IPS-NIHi11 (cell line): ENCODE measurements around the gene SIN3B.
"Not testable (repeated sequence)": the region's sequence is repeated elsewhere in the genome, so short reads cannot be mapped to it uniquely, and the experiment has no call there.

Experiments used
- DNase-seq: peaks from one replicate; pipeline ENCODE4 v3.0.0; 2012; ENCODE audit warnings: mixed read lengths, low spot score

SIN3B gene, protein sequence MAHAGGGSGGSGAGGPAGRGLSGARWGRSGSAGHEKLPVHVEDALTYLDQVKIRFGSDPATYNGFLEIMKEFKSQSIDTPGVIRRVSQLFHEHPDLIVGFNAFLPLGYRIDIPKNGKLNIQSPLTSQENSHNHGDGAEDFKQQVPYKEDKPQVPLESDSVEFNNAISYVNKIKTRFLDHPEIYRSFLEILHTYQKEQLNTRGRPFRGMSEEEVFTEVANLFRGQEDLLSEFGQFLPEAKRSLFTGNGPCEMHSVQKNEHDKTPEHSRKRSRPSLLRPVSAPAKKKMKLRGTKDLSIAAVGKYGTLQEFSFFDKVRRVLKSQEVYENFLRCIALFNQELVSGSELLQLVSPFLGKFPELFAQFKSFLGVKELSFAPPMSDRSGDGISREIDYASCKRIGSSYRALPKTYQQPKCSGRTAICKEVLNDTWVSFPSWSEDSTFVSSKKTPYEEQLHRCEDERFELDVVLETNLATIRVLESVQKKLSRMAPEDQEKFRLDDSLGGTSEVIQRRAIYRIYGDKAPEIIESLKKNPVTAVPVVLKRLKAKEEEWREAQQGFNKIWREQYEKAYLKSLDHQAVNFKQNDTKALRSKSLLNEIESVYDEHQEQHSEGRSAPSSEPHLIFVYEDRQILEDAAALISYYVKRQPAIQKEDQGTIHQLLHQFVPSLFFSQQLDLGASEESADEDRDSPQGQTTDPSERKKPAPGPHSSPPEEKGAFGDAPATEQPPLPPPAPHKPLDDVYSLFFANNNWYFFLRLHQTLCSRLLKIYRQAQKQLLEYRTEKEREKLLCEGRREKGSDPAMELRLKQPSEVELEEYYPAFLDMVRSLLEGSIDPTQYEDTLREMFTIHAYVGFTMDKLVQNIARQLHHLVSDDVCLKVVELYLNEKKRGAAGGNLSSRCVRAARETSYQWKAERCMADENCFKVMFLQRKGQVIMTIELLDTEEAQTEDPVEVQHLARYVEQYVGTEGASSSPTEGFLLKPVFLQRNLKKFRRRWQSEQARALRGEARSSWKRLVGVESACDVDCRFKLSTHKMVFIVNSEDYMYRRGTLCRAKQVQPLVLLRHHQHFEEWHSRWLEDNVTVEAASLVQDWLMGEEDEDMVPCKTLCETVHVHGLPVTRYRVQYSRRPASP

DNA sequence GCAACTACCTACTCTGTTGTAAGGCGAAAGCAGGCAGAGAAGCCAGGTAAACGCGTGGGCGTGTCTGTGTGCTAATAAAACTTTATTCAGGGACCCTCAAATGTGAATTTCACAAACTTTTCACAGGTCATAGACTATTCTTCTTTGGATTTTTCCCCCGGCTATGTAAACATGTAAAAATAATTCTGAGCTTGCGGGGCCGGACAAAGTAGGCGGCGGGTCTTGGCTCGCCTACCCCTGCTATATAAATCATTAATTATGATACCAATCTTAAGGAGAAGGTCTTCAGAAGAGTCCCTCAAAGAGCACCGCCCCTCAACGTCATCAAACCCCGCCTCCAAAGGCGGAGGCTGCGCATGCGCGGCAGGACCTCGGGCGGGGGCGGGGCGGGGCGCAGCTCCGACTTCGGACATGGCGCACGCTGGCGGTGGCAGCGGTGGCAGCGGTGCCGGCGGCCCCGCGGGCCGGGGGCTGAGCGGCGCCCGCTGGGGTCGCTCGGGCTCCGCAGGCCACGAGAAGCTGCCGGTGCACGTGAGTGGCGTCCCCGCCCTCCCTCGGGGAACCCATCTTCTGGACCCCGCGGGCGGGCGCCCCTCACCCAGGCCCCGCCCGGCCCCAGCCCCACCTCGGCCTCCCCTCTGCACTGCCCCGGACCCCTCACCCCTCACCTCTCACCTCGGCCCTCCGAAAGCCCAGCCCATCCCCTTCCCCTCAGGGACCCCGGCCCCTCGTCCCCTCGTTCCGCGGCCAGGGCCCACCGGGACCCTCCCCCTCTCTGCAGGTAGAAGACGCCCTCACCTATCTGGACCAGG, at the start of gene SIN3B:
TSS of gene SIN3B (plus strand) at position 389 of the 812 bp plus-strand sequence. CDS start at position 412, 23 bp downstream.
- peak; percentile 96 for DNase-seq

DNA sequence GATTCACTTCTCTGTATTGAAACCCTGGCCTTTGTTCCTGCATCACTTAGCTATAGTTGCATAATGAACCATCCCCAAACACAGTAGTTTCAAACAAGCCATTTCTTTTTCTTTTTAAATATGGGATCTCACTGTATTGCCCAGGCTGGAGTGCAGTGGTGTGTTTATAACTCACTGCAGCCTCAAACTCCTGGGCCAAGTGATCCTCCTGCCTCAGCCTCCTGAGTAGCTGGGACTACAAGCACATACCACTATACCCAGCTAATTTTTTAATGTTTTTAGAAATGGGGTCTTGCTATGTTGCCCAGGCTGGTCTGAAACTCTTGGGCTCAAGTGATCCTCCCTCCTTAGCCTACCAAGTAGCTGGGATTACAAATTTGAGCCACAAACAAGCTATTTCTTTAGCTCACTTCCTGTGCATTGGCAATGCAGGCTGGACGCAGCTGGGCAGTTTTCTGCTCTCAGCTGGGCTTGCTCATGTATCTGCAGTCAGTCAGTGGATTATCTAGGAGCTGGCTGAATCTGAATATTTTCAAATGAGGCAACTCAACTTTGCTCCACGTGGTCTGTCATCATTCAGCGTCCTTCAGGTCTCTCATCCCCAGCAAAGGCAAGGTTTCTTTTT, 49.5 kb upstream of the SIN3B start:
- no peak for DNase-seq

DNA sequence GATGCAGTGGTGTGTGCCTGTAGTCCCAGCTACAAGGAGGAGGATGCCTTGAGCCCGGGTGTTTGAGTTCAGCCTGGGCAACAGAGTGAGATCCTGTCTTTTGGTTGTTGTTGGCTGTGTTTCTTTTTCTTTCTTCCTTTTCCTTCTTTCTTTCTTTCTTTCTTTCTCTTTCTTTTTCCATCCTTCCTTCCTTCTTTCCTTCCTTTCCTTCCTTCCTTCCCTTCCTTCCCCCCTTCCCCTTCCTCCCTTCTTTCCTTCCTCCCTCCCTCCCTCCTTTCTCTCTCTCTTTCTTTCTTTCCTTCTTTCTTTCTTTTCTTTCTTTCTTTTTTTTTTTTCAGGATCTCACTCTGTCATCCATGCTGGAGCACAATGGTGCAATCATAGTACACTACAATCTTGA, 46.5 kb upstream of the SIN3B start:
- DNase-seq: no peak

DNA sequence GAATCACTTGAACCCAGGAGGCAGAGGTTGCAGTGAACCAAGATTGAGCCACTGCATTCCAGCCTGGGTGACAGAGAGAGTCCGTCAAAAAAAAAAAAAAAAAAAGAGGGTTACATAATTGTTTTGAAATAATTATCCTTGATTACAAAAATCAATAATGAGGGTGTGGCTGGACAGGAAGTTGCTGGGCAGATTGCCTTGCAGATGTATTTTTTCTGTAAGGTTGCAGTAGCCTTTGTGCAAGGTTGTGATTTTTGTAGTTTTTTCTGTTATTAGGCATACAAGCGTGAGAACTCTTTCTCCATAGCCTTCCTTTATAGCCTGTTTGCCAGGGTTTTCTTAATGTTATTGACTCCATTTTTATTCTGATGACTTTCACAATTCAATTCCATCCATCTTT, 40.7 kb upstream of the SIN3B start:
- DNase-seq: no peak

DNA sequence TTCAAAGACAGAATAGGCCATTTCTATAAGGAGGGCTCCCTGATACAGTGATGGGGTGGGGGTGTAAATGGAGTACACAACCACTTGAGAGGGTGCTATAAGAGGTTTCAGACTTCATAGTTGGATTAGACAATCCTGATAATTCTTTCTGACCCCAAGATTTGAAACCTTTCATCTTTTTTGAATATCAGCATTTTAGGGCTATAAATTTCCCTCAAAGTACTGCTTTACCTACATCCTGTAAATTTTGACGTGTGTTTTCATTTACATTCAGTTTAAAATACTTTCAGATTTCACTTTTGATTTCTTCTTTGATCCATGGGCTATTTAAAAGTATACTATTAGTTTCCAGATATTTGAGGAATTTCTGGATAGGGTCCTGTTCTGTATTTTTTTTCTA, 40.0 kb upstream of the SIN3B start:
- DNase-seq: no peak

DNA sequence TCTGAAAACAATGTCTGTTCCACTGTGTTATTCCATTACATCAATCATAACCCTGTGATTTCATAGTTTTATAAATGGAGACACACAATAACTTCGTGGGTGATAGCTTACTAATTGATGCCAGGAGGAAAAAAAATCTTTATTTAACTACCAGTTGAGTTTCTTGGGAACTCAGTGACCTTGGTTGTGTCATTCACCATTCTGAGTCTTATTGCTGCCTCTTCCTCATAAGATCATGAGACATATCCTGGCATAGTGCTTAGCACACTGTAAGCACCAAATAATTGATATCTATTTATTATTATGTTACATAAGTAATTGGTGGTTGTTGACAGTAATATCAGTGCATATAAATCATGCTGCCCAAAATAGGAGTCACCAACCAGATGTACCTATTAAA, 39.1 kb upstream of the SIN3B start:
- DNase-seq: no peak

DNA sequence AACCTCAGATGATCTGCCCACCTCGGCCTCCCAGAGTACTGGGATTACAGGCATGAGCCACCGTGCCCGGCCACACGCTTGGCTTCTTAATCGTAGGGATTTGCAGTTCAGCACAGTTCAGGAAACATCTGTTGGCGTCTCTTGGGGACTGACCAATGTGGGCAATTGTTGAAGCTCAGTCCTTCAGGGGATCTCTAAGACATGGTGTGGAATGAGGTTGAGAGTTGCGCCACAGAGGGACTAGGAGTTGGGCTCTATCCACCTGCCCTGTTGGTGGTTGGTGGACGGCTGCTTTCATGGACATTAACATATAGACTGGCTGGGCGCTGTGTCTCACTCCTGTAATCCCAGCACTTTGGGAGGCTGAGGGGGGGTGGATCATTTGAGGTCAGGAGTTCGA, 37.3 kb upstream of the SIN3B start:
- DNase-seq: no peak

DNA sequence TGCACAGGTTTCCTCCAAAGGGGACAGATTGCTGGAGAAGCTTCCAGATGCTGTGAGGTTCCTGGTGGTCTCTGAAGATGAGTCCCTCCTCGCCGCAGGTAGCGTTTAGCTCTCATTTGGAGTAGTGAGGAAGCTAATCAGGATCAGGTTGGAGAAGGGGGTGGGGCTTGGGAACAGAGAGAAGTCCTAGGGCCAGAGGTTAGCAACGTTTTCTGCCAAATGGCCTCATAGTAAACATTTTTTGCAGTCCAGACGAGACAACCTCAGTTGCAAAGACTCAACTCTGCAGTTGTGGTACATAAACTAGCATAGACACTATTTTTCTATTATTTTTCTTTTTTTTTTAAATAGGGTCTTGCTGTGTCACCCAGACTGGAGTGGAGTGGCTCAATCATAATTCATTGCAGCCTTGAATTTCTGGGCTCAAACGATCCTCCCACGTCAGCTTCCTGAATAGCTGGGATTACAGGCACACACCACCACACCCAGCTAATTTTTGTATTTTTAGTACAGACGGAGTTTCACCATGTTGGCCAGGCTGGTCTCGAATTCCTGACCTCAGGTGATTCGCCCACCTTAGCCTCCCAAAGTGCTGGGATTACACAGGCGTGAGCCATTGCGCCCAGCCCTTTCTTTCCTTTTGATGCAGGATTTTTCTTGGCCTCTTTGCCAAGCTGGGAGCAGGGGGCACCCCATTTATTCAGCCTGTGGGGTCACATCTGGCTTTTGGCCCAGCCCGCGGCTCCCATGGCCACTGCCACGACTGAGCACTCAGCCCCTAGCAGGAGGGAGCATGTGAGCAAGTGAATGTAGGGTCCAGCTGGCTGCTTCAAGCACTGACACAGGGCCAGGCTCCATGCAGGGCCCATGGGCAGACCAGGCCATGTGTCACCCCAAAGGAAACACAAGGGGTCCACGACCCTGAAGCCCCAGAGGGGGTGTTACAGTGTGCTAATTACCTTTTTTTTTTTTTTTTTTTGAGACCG, 34.4 kb upstream of the SIN3B start:
- DNase-seq: no peak

DNA sequence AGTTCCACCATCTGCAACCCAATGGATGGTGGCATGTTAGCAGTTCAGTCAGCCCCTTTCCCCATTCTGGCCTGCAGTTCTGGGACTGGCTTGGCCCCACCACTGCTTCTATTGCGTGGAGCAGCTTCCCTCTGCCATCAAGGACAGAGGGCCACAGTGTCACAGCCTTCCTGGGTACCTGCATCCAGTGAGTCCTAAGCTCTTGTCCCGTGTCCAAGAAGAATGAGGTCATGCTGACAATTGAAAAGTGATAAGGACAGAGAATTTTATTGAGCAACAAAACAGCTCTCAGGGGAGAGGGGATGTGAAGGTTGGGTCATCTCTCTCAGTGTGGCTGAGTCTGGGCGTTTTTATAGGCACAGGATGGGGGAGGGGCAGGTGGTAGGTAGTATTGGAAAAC, 33.5 kb upstream of the SIN3B start:
- no peak for DNase-seq

DNA sequence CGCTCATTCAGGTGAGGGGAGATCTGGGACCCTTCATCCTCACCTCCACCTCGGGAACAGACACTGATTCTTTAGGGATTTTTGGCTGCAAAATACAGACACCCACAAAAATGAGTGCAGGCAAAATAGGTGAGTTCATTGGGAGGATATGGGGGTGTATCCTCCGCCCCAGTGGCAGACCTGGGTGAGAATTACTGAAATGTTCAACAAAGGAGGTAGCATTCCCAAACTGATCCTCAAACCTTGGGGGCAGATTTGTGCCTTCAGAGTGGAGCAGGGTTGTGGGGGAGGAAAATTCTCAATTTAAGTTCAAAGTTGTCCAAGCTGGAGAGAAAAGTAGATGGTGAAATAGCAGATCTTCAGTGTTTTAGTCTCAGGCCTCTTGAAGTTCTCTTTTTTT, 31.3 kb upstream of the SIN3B start:
- no peak for DNase-seq

DNA sequence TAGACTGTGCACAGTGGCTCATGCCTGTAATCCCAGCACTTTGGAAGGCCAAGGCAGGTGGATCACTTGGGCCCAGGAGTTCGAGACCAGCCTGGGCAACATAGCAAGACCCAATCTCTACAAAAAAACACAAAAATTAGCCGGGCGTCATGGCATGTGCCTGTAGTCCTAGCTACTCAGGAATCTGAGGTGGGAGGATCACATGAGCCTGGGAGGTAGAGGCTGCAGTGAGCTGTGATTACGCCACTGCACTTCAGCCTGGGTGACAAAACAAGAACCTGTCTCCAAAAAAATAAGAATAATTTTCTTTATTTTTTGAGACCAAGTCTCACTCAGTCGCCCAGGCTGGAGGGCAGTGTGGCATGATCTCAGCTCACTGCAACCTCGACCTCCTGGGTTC, 30.9 kb upstream of the SIN3B start:
- not testable (repeated sequence) for DNase-seq

DNA sequence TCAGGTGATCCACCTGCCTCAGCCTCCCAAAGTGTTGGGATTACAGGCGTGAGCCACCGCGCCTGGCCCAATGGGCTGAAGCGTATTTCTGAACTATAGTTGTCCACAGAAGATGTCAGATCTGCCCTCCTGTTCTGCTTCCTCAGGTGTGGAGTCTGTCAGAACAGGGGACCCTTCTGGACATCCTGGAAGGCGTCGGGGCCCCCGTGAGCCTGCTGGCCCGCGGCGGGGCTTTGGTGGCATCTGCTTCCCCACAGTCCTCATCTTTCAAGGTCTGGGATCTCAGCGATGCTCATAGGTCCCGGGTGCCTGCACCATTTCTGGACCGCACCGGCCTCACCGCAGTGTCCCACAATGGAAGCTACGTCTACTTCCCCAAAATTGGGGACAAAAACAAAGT, 29.5 kb upstream of the SIN3B start:
- DNase-seq: no peak

DNA sequence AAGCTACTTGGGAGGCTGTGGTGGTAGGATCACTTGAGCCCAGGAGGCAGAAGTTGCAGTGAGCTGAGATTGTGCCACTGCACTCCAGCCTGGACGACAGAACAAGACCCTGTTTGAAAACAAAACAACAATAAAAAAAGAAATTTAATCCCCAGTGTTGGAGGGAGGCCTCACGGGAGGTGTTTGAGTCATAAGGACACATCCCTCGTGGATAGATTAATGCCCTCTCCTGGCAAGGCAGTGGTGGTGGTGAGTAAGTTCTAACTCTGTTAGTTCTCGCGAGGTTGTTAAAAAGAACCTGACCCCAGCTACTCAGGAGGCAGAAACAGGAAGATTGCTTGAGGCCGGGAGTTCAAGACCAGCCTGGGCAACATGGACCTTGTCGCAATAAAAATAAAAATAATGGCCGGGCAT, 27.6 kb upstream of the SIN3B start:
- DNase-seq: no peak

DNA sequence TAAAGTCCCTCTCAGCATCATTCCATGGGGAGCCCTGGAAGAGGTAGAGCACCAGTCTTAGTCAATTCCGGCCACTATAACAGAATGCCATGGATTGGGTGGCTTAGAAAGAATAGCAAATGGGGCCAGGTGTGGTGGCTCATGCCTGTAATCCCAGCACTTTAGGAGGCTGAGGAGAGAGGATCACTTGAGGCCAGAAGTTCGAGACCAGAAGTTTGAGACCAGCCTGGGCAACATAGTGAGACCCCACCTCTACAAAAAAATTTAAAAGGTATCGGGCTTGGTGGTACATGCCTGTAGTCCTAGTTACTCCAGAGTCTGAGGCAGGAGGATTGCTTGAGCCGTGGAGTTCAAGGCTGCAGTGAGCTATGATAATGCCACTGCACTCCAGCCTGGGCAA, 25.0 kb upstream of the SIN3B start:
- DNase-seq: no peak

DNA sequence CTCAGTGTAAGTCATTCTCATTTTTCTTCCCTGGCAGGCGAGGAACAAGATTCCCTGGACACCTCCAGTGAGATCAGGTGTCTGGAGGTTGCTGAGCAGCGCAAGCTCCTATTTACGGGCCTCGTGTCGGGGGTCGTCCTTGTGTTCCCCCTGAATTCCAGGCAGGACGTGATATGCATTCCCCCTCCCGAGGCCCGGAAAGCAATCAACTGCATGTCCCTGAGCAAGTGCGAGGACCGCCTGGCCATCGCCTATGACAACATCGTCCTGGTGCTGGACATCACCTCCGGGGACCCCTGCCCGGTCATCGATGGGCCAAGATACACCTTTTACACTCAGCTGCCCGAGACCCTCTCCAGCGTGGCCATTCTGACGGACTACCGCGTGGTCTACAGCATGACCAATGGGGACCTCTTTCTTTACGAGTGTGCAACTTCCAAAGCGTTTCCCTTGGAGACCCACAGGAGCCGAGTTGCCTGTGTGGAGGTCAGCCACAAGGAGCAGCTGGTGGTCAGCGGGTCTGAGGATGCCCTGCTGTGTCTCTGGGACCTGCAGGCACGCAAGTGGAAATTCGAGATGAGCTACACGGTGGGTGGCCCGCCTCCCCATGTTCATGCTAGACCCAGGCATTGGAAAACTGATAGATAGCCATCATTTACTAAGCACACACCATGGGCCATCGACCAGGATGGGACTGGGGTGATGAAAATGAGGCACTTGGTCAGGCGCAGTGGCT, 21.5 kb upstream of the SIN3B start:
- DNase-seq: no peak

DNA sequence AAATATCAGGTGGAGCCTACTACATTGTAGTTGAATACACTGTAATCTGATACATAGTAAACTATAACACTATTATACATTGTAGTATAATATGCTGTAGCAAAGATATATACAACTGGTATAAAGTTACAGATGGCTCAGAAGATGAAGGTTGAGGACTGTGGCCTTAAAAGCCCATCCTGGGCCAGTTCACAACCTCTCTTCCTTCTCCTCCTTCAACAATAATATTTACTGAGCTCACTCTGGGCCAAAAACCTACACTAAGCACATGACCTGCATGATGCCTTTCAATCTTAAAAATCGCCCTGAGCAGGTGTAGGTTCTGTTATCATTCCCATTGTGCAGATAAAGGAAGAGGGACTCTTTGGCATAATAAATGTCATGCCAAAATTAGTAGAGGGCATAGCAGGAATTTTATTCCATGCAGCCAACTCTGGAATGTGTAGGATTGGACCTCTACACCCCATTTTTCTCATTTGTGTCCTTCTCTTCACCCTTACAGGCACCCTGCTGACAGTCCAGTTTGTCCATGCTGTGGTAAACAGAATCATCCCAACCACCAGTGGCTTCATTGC, 14.6 kb upstream of the SIN3B start:
- no peak for DNase-seq

DNA sequence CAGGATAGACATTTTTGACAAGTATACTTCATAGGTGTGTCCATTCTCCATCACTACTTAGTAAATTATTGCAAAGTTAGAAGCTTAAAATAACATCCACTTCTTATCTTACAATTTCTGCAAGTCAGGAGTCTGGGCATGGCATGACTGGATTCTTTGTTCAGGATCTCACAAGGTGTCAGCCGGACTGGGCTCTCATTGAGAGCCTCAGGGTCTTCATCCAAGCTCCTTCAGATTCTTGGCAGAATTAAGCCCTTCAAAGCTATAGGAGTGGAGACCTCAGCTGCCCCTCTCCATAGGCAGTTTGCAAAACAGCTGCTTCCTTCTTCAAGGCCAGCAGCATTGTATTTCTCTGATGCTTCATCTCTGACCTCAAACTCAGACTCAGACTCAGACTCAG, 9.1 kb upstream of the SIN3B start:
- DNase-seq: no peak

DNA sequence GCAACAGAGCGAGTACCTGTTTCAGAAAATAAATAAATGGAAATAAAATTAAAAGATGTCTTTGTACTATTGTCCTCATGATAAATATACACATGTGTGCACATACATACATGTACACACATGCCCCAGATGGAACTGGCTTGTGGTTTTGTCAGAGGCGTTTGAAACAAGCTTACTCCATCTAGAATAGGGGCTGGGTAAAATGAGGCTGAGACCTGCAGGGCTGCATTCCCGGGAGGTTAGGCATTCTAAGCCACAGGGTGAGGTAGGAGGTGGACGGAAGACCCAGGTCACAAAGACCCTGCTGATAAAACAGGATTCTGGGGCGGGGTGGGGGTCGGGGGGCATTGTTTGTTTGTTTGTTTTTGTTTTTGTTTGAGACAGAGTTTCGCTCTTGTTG, 8.1 kb upstream of the SIN3B start:
- DNase-seq: no peak

DNA sequence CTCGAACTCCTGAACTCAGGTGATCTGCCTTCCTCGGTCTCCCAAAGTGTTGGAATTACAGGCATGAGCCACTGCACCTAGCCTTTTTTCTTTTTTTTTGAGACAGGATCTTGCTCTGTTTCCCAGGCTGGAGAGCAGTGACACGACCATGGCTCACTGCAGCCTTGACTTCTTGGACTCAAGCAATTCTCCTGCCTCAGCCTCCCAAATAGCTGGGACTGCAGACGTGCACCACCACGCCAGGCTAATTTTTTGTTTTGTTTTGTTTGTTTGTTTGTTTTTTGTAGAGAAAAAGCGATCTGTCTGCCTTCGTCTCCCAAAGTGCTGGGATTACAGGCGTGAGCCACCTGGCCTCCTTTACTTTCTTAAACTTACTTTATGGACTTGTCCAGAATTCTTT, 6.5 kb upstream of the SIN3B start:
- DNase-seq: no peak
